GM12878 (cell line): ENCODE data around the gene TRPV5. TPM values are rescaled to one million over a fixed set of nuclear protein-coding genes. Genes with fewer than 3 reads are reported as not detected.

Experiments used
- ATAC-seq: fragments of 200-7000 bp; cut with Tn5 transposase; 3 replicates; pipeline ENCODE4 v1.9.1; 2020; ENCODE audit warnings: mild to moderate bottlenecking, moderate library complexity
- BruUV-seq: library from RNA; stranded (reverse); fragments of 400-500 nt; replicated peaks from 2 replicates; lab custom pipeline; 2021; lab: Mats Ljungman, UMichigan
- CTCF ChIA-PET: fragments of 300-600 bp; sonication (Branson Sonifier 250); formaldehyde crosslinking; extraction: SDS; loops from one replicate; lab custom pipeline; 2021; ENCODE audit warnings: inconsistent platforms; lab: Yijun Ruan, JAX
- POLR2A ChIA-PET: fragments of 350-600 bp; formaldehyde crosslinking; extraction: SDS; loops from one replicate; lab custom pipeline; 2021; ENCODE audit warnings: inconsistent platforms; lab: Charles Lee
- RAD21 ChIA-PET: fragments of 300-600 bp; sonication (Branson Sonifier 250); formaldehyde crosslinking; loops from one replicate; lab custom pipeline; 2023; ENCODE audit warnings: antibody characterized with exemption; ENCODE audit not compliant: unreplicated experiment; lab: Charles Lee
- SMC1A ChIA-PET: fragments of 300-600 bp; sonication (Branson Sonifier 250); formaldehyde crosslinking; loops from one replicate; lab custom pipeline; 2023; ENCODE audit not compliant: unreplicated experiment, uncharacterized antibody; lab: Charles Lee
- DNase-seq: peaks from one replicate; pipeline ENCODE4 v3.0.0-alpha.2; 2011; ENCODE audit warnings: low read depth, low spot score
- FAIRE-seq: peaks from 3 replicates; lab custom pipeline; 2011; peaks lifted over from hg19 to GRCh38; lab: Jason Lieb, UNC
- H2AFZ ChIP-seq: 2 replicates; pipeline ENCODE4 v1.6.0; 2011; ENCODE audit warnings: low read depth, low read length, control low read depth; ENCODE audit not compliant: control insufficient read depth
- H3K27ac ChIP-seq: 2 replicates; pipeline ENCODE4 v1.5.1; 2011; ENCODE audit warnings: control low read depth; ENCODE audit not compliant: control insufficient read depth, insufficient read depth
- H3K27me3 ChIP-seq, 2 experiments: replicated peaks in 1 of 2; 2 replicates each; pipeline versions ENCODE4 v1.6.0 to v1.6.1; 2011; ENCODE audit warnings: low read length in 1 of 2; ENCODE audit not compliant: control insufficient read depth in 2 of 2, insufficient read depth in 2 of 2
- H3K36me3 ChIP-seq, 2 experiments: 2 replicates each; pipeline ENCODE4 v1.5.1; 2011; ENCODE audit warnings: low read length in 1 of 2; ENCODE audit not compliant: control insufficient read depth in 2 of 2, insufficient read depth in 2 of 2
- H3K4me1 ChIP-seq: 2 replicates; pipeline ENCODE4 v1.6.1; 2011; ENCODE audit warnings: mild to moderate bottlenecking, low read length, moderate library complexity, mixed read lengths; ENCODE audit not compliant: control insufficient read depth, insufficient read depth
- H3K4me2 ChIP-seq: 2 replicates; pipeline ENCODE4 v1.6.0; 2011; ENCODE audit warnings: control low read depth; ENCODE audit not compliant: control insufficient read depth, insufficient read depth
- H3K4me3 ChIP-seq: fragments of 200-600 bp; sonication (generic); 2 replicates; pipeline ENCODE4 v1.5.1; 2016
- H3K79me2 ChIP-seq: 2 replicates; pipeline ENCODE4 v1.6.0; 2011; ENCODE audit warnings: low read length; ENCODE audit not compliant: control insufficient read depth, insufficient read depth
- H3K9ac ChIP-seq: 2 replicates; pipeline ENCODE4 v1.8.0; 2011; ENCODE audit warnings: low read length, control low read depth, mixed read lengths; ENCODE audit not compliant: control insufficient read depth, insufficient read depth
- H3K9me3 ChIP-seq: replicated peaks from 3 replicates; pipeline ENCODE4 v1.5.1; 2011; ENCODE audit warnings: mild to moderate bottlenecking, low read length; ENCODE audit not compliant: control insufficient read depth, insufficient read depth
- H4K20me1 ChIP-seq: 2 replicates; pipeline ENCODE4 v1.6.0; 2011; ENCODE audit not compliant: control insufficient read depth, insufficient read depth
- ATF2 ChIP-seq: IDR thresholded peaks from 2 replicates; pipeline ENCODE4 v1.6.1; 2012; ENCODE audit warnings: low read length, inconsistent platforms
- BMI1 ChIP-seq: fragments of 450-650 bp; IDR thresholded peaks from 2 replicates; pipeline ENCODE4 v1.6.1; 2016; ENCODE audit warnings: mild to moderate bottlenecking, moderate library complexity, borderline replicate concordance
- E2F8 ChIP-seq: fragments of 450-650 bp; IDR thresholded peaks from 2 replicates; pipeline ENCODE4 v1.6.1; 2018; ENCODE audit warnings: mild to moderate bottlenecking, low read depth, moderate library complexity; ENCODE audit not compliant: partially characterized antibody
- ELK1 ChIP-seq: IDR thresholded peaks from 2 replicates; pipeline ENCODE4 v1.6.1; 2012; ENCODE audit warnings: low read depth, low read length, improper control_type of control experiment
- EZH2 ChIP-seq: IDR thresholded peaks from 2 replicates; pipeline ENCODE4 v1.6.1; 2012; ENCODE audit warnings: low read depth, mild to moderate bottlenecking, control low read depth, inconsistent platforms, low read length, borderline replicate concordance; ENCODE audit not compliant: control insufficient read depth
- IRF4 ChIP-seq: IDR thresholded peaks from 2 replicates; pipeline ENCODE4 v1.6.1; 2011; ENCODE audit warnings: low read depth, low read length
- NBN ChIP-seq: fragments of 450-650 bp; IDR thresholded peaks from 2 replicates; pipeline ENCODE4 v1.6.1; 2016
- NR2F1 ChIP-seq: fragments of 450-650 bp; conservative IDR thresholded peaks from 2 replicates; pipeline ENCODE4 v1.6.1; 2017; ENCODE audit warnings: mild to moderate bottlenecking
- SIN3A ChIP-seq: IDR thresholded peaks from 2 replicates; pipeline ENCODE4 v1.6.1; 2012; ENCODE audit warnings: low read depth, low read length, improper control_type of control experiment
- ZBED1 ChIP-seq: IDR thresholded peaks from 2 replicates; pipeline ENCODE4 v1.6.1; 2016; ENCODE audit warnings: borderline replicate concordance
- ZNF592 ChIP-seq: fragments of 450-650 bp; IDR thresholded peaks from 2 replicates; pipeline ENCODE4 v1.6.1; 2017; ENCODE audit warnings: mild to moderate bottlenecking, moderate library complexity
- WGBS: methylation state at CpG from one replicate; pipeline ENCODE4 v1.1.6; 2016; ENCODE audit warnings: low lambda C conversion rate; ENCODE audit not compliant: insufficient replicate concordance, insufficient coverage; ENCODE audit errors: missing lambda C conversion rate; 5-methylcytosine and 5-hydroxymethylcytosine counted together
- in situ Hi-C: fragments of 300-500 bp; cut with MboI; formaldehyde crosslinking; loops from 9 replicates; pipeline ENCODE4 v1.14.3; 2018; ENCODE audit warnings: mixed read lengths
- intact Hi-C: fragments of 100-400 bp; cut with micrococcal nuclease; formaldehyde crosslinking; loops from one replicate; pipeline ENCODE4 v1.14.2; 2022; ENCODE audit not compliant: unreplicated experiment
- polyA plus RNA-seq, 11 experiments: library from polyadenylated mRNA; depleted of rRNA in 4 of 11; unstranded in 6 of 11; stranded (reverse) in 5 of 11; fragments of >200 nt; fragmentation: Nextera tagmentation in 4 of 11; fragmentation: Illumina TruSeq in 1 of 11; extraction: Ambion mirVana in 4 of 11; extraction: Trizol in 1 of 11; gene quantifications; 1 replicate in 1 of 11; 2 replicates in 10 of 11; pipeline versions ENCODE4 v1.2.1 to v1.2.3, GENCODE V29; 2011 to 2016; ENCODE audit warnings: inconsistent platforms in 2 of 11, missing spikeins in 2 of 11, low read depth in 1 of 11
- total RNA-seq, 4 experiments: library from RNA; depleted of rRNA in 3 of 4; stranded (reverse); fragments of >200 nt in 3 of 4; fragmentation: Illumina TruSeq in 1 of 4; extraction: Trizol in 1 of 4; gene quantifications; 2 replicates each; pipeline versions ENCODE4 v1.2.1 to v1.2.3, GENCODE V29; 2013 to 2021

TRPV5 gene
- total and polyA plus RNA-seq, 10 of the 15 experiments (the other 5 are each of a cell fraction or from before 2014, with no cell fraction given), result not detected

GRCh38 chr7:142878315-142878714 lies 55.2 kb downstream of the TRPV5 start (continued):
- TF ChIP-seq ZNF592, result no peak
- TF ChIP-seq BMI1, result no peak
- no peak for TF ChIP-seq SIN3A
- TF ChIP-seq IRF4, result no peak
- no peak for TF ChIP-seq EZH2

GRCh38 chr7:142876991-142877910 lies 56.3 kb downstream of the TRPV5 start:
- Histone ChIP-seq H3K4me3 (no peak overlapping the region), H3K27me3 (no peaks in the 10 kb centered on the region), H3K79me2 (no peaks in the 10 kb centered on the region), H3K9me3 (no peaks in the 10 kb centered on the region; the same call in 2 of the 3 replicates), H2AFZ (no peak overlapping the region), H4K20me1 (no peaks in the 10 kb centered on the region), H3K9ac (no peak overlapping the region), H3K4me1 (no peaks in the 10 kb centered on the region), H3K36me3 (no peaks in the 10 kb centered on the region), H3K27ac (no peak overlapping the region), H3K4me2 (no peak overlapping the region)
- ChIA-PET POLR2A (no interaction called here), CTCF (interaction anchor here (0.8 to 7.1 kb wide), 3 partner anchors 126 to 338 kb away, joined by 3 to 123 read pairs (median 3); no protein-coding TSS in a partner anchor), SMC1A (no interaction called here), RAD21 (no interaction called here)
- in situ Hi-C loops (loop anchor here (10.0 kb wide), 1 partner anchor 338 kb away; no protein-coding TSS in a partner anchor), intact Hi-C loops (no loop called here)
- no peak for DNase-seq
- BruUV-seq, result no TSS peak
- no peak for FAIRE-seq
- 45% methylated on average over 18 of the region's 18 CpGs for WGBS
- no peak for ATAC-seq
- no peak for TF ChIP-seq ZBED1
- no peak for TF ChIP-seq E2F8
- no peak for TF ChIP-seq NR2F1
- TF ChIP-seq ELK1, result no peak
- TF ChIP-seq SIN3A, result no peak
- TF ChIP-seq NBN, result no peak
- no peak for TF ChIP-seq ATF2
